Neural crest cell (in vitro differentiated cells): ENCODE results near the gene ALG3. TPM values are rescaled to one million over a fixed set of nuclear protein-coding genes. Genes with fewer than 3 reads are reported as not detected.

Source experiments
- DNase-seq: peaks from one replicate; pipeline ENCODE4 v3.0.0; 2021; ENCODE audit warnings: low read depth, mixed read lengths, low spot score
- H3K27ac Mint-ChIP-seq: one replicate; pipeline ENCODE4 v1.8.0; 2021; ENCODE audit warnings: mild to moderate bottlenecking, mixed read lengths; ENCODE audit not compliant: unreplicated experiment
- H3K27me3 Mint-ChIP-seq: 2 replicates; pipeline ENCODE4 v1.8.0; 2021; ENCODE audit warnings: low read depth, mild to moderate bottlenecking, mixed read lengths
- H3K36me3 Mint-ChIP-seq: 2 replicates; pipeline ENCODE4 v1.8.0; 2021; ENCODE audit warnings: low read depth, mild to moderate bottlenecking, mixed read lengths
- H3K4me1 Mint-ChIP-seq: 2 replicates; pipeline ENCODE4 v1.8.0; 2021; ENCODE audit warnings: mixed read lengths
- H3K4me3 Mint-ChIP-seq: one replicate; pipeline ENCODE4 v1.8.0; 2021; ENCODE audit warnings: mild to moderate bottlenecking, mixed read lengths
- H3K9me3 Mint-ChIP-seq: 2 replicates; pipeline ENCODE4 v1.8.0; 2021; ENCODE audit warnings: mixed read lengths
- CTCF ChIP-seq: fragments of 200-600 bp; sonication (generic); conservative IDR thresholded peaks from 2 replicates; pipeline ENCODE4 v1.5.0; 2021; ENCODE audit warnings: antibody characterized with exemption, mild to moderate bottlenecking
- total RNA-seq: library from RNA; stranded (reverse); gene quantifications from 2 replicates; pipeline ENCODE4 v1.2.1, GENCODE V29; 2021

Gene ALG3
- total RNA-seq, 1 donor from 2014 or later = 32.0 TPM

GRCh38 chr3:184242297-184242685 is 6.5 kb downstream of the ALG3 start:
- H3K27me3 Mint-ChIP-seq = peaks cover 6% of the 10 kb centered on the region
- H3K4me3 Mint-ChIP-seq = no peak overlapping the region
- no peak for DNase-seq
- H3K36me3 Mint-ChIP-seq = peaks cover 3% of the 10 kb centered on the region
- no peak overlapping the region for H3K27ac Mint-ChIP-seq
- no peaks in the 10 kb centered on the region for H3K4me1 Mint-ChIP-seq
- no peaks in the 10 kb centered on the region for H3K9me3 Mint-ChIP-seq
- no peak for TF ChIP-seq CTCF

DNA sequence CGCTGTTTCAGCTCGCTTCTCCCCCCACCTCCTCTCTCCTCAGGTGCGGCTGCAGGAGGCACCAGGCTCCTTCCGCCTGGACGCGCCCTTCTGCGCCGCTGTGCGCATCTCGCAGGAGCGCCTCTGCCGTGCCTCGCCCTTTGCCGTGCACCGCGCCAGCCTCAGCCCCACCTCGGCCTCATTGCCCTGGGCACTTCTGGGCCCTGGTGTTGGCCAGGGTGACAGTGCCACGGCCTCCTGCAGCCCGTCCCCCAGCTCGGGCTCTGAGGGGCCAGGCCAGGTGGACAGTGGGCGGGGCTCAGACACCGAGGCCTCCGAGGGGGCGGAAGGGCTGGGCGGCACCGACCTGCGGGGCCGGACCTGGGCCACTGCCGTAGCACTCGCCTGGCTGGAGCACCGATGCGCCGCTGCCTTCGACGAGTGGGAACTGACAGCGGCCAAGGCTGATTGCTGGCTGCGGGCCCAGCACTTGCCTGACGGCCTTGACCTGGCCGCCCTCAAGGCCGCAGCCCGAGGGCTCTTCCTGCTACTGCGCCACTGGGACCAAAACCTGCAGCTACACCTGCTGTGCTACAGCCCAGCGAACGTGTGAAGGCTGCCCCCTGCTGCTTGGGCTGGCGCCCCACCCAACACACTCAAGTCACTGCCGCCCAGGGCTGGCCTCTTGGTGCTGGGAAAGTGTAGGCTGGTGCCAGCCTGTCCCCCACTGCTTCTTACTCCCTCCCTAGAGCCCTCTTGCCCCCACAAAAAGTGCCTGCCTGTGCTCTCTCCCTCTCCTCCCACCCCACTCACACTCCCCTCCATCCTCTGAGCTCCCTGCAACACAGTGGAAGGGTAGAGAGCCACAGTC is 7.1 kb downstream of the ALG3 start:
- H3K4me3 Mint-ChIP-seq = no peak overlapping the region
- peak; percentile 49 for TF ChIP-seq CTCF
- no peaks in the 10 kb centered on the region for H3K9me3 Mint-ChIP-seq
- H3K36me3 Mint-ChIP-seq = peaks cover 3% of the 10 kb centered on the region
- no peak for DNase-seq
- H3K27ac Mint-ChIP-seq = no peak overlapping the region
- H3K4me1 Mint-ChIP-seq = no peaks in the 10 kb centered on the region
- H3K27me3 Mint-ChIP-seq = peaks cover 10% of the 10 kb centered on the region

DNA sequence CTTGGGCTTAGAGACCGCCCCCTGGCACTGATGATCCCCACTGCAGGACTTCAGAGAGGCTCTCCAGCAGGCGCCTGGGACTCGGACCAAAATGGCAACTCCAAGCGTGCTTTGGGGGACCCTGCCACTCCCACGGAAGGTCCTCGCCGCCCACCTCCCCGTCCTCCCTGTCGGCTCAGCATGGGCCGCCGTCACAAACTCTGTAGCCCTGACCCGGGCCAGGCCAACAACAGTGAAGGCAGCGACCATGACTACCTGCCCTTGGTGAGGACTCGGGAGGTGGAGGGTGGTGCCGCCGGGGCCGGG is 7.7 kb downstream of the ALG3 start:
- Mint-ChIP-seq H3K9me3 (no peaks in the 10 kb centered on the region), H3K27me3 (peaks cover 10% of the 10 kb centered on the region), H3K4me3 (no peak overlapping the region), H3K4me1 (no peaks in the 10 kb centered on the region), H3K36me3 (peaks cover 3% of the 10 kb centered on the region), H3K27ac (no peak overlapping the region)
- DNase-seq = no peak
- TF ChIP-seq CTCF = no peak

DNA sequence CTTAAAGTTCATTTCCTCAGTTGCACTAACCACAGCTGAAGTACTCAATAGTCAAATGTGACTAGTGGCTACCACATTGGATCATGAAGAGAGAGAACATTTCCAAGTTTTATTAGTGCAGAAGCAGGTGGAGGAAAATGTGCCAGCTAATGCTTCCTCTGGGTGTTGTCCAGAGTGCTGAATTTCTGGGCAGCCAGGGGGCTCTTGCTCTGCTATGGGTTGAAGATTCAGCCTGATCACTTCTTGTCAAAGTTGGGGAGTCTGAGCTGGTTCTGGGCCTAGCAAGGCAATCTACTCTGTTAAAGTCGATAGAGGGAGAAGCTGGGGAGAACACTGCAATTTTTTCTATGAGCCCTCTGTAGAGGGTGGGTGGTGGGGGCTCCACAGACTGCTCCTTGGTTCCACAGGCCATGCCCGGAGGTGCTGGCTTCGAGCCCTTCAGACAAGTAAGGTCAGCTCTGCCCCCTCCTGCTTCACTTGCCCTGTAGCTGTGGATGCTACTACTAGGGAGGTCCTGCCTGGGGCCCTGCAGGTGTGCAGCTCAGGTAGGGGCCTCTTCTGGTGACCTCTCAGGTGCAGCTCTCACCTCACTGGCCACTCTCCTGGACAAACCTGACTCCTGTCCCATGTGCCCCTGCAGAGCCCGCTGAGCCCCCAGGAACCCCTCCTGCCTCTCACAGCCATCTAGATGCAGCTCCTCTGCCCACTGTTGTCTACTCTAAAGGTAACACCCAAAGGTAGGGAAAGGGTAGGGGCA is 8.2 kb downstream of the ALG3 start:
- Mint-ChIP-seq H3K27me3 (peaks cover 13% of the 10 kb centered on the region), H3K27ac (no peak overlapping the region), H3K9me3 (no peaks in the 10 kb centered on the region), H3K36me3 (peaks cover 3% of the 10 kb centered on the region), H3K4me3 (no peak overlapping the region), H3K4me1 (no peaks in the 10 kb centered on the region)
- DNase-seq = no peak
- no peak for TF ChIP-seq CTCF

- Mint-ChIP-seq H3K36me3 (peaks cover 3% of the 10 kb centered on the region), H3K27ac (no peak overlapping the region), H3K9me3 (no peaks in the 10 kb centered on the region), H3K27me3 (peaks cover 20% of the 10 kb centered on the region), H3K4me1 (no peaks in the 10 kb centered on the region), H3K4me3 (peak overlapping the region; percentile 1)
- DNase-seq = no peak
- TF ChIP-seq CTCF = no peak
Measured at GRCh38 chr3:184239708-184240107, 9.1 kb downstream of the ALG3 start.
